Right lobe of liver (tissue), 6 donors: ENCODE measurements around the gene TSPAN4. TPM values are rescaled to one million over a fixed set of nuclear protein-coding genes. Genes with fewer than 3 reads are reported as not detected.

Source experiments
- ATAC-seq, 4 donors: fragments of 200-7000 bp; cut with Tn5 transposase; one replicate each; pipeline ENCODE4 v1.9.1; 2020; ENCODE audit warnings: mild to moderate bottlenecking in 4 of 4, moderate library complexity in 4 of 4
- DNase-seq, 3 donors: peaks; one replicate each; pipeline ENCODE4 v3.0.0-alpha.2; 2020
- H3K27ac ChIP-seq, 3 donors: fragments of 200-600 bp; one replicate each; pipeline ENCODE4 v1.8.0; 2022
- H3K27me3 ChIP-seq, 2 donors: fragments of 200-600 bp; one replicate each; pipeline ENCODE4 v1.8.0; 2022
- H3K36me3 ChIP-seq, 4 donors: fragments of 200-600 bp; sonication (generic) in 1 of 4; one replicate each; pipeline versions ENCODE4 v1.5.1 to v1.8.0; 2017 to 2022; ENCODE audit warnings: control low read depth in 1 of 4
- H3K4me1 ChIP-seq, 4 donors: fragments of 200-600 bp; sonication (generic) in 1 of 4; one replicate each; pipeline versions ENCODE4 v1.5.1 to v1.8.0; 2017 to 2022; ENCODE audit warnings: control low read depth in 1 of 4
- H3K4me3 ChIP-seq, 3 donors: fragments of 200-600 bp; one replicate each; pipeline ENCODE4 v1.8.0; 2022
- H3K9me3 ChIP-seq, 4 donors: fragments of 200-600 bp; sonication (generic) in 1 of 4; one replicate each; pipeline versions ENCODE4 v1.5.1 to v1.8.0; 2017 to 2022; ENCODE audit warnings: control low read depth in 1 of 4
- POLR2A ChIP-seq: fragments of 450-650 bp; IDR thresholded peaks from one replicate; pipeline ENCODE4 v1.6.1; 2017; ENCODE audit warnings: antibody characterized with exemption, mild to moderate bottlenecking
- WGBS: methylation state at CpG from one replicate; pipeline ENCODE4 v1.1.6; 2018; ENCODE audit warnings: low coverage, low lambda C conversion rate; ENCODE audit not compliant: insufficient coverage; ENCODE audit errors: missing lambda C conversion rate; 5-methylcytosine and 5-hydroxymethylcytosine counted together
- intact Hi-C, 2 donors: fragments of 100-400 bp; cut with DNase I; formaldehyde crosslinking; loops; one replicate each; pipeline versions ENCODE4 v1.11.2 to v1.14.1; 2022
- total RNA-seq, 6 experiments: library from RNA; depleted of rRNA in 2 of 6; stranded (reverse); fragments of >200 nt in 2 of 6; fragmentation: NEBNext Ultra II Directional in 3 of 6; extraction: Animal tissue kit (Norgen Biotek cat#: 25700) in 3 of 6; gene quantifications; one replicate each; pipeline versions ENCODE4 v1.1.0 to v1.2.4, GENCODE V29; 2016 to 2023
- TF ChIP-seq, protein P1 (sequence below), 4 donors: fragments of 200-600 bp in 3 of 4; fragments of 450-650 bp in 1 of 4; IDR thresholded peaks; one replicate each; pipeline versions ENCODE4 v1.5.1 to v1.8.0; 2016 to 2022; ENCODE audit warnings: antibody characterized with exemption in 4 of 4, mild to moderate bottlenecking in 2 of 4
- donor health status: DM: no; HTN: yes; CAD: no.
- donor health status: DM: no; HTN: no; CAD: no.
- donor health status: DM: no; HTN: no; CAD: no.
- donor health status: DM: no; HTN: yes; CAD: no.
- donor health status: DM: no; HTN: yes; CAD: no.

The TSPAN4 gene
- total RNA-seq, 6 experiments from 2014 or later = 14.9 to 80.6 (median 30.5) TPM

DNA sequence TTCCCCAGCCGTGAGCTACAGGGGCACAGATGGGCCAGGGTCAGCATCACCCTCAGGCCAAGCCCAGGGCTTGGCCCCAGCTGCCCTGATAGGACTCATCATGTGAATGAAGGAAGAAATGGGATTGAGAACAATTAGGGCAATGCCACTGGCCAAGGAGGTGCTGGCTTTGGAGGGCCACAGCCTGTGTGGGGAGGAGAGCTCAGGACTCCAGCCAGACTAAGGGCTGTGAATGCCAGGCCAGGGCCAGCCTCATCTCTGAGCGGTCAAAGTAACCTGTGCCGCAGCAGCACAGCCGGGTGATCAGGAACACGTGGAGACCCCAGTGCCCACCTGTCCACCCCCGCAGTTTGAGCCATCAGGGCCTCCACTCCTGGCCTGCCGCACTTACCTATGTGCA lies 57.9 kb downstream of the TSPAN4 start:
- intact Hi-C loops = no loop called here
- WGBS = 100% methylated on average over 1 of the region's 7 CpGs
- no peaks in the 10 kb centered on the region for H3K4me1 ChIP-seq
- H3K27ac ChIP-seq = no peak overlapping the region
- peaks cover 8 to 62% (median 25%) of the 10 kb centered on the region in 4 donors for H3K36me3 ChIP-seq
- no peak for TF ChIP-seq POLR2A
- TF ChIP-seq, protein P1, sequence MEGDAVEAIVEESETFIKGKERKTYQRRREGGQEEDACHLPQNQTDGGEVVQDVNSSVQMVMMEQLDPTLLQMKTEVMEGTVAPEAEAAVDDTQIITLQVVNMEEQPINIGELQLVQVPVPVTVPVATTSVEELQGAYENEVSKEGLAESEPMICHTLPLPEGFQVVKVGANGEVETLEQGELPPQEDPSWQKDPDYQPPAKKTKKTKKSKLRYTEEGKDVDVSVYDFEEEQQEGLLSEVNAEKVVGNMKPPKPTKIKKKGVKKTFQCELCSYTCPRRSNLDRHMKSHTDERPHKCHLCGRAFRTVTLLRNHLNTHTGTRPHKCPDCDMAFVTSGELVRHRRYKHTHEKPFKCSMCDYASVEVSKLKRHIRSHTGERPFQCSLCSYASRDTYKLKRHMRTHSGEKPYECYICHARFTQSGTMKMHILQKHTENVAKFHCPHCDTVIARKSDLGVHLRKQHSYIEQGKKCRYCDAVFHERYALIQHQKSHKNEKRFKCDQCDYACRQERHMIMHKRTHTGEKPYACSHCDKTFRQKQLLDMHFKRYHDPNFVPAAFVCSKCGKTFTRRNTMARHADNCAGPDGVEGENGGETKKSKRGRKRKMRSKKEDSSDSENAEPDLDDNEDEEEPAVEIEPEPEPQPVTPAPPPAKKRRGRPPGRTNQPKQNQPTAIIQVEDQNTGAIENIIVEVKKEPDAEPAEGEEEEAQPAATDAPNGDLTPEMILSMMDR (IDR thresholded peaks at IDR 0.05) = no peak
- H3K9me3 ChIP-seq = no peaks in the 10 kb centered on the region
- H3K4me3 ChIP-seq = no peak overlapping the region
- DNase-seq (no peak), ATAC-seq (no peak)
- no peaks in the 10 kb centered on the region for H3K27me3 ChIP-seq

DNA sequence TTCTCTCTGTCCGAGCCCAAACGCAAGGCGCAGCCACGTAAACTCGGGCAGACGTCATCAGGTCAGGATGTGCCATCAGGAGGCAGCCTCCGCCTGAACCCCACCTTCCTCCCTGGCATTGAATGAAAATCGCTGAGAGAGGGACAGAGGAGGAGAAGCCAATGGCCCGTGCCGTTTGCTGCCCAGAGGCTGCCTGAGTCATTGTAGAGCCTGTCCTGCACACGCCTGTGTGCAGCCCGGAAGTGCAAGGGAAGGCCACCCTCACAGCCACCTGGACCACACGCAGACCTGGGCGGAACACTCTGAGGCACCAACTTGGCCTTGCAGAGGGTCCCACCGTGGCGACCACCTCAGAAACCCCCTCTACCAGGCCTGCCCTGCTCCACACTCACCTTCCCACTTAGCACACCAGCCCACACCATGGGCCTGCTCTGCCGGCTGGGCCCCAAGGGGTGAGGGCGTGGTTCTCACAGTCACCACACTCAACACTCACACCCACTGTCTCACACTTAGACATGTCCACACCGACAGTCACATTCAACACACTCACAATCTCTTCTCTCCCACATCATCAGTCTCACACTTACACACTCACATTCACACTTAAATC lies 58.9 kb downstream of the TSPAN4 start:
- TF ChIP-seq, protein P1 (IDR thresholded peaks at IDR 0.05) = no peak
- TF ChIP-seq POLR2A = no peak
- H3K4me1 ChIP-seq = no peaks in the 10 kb centered on the region
- DNase-seq = no peak
- H3K9me3 ChIP-seq = no peaks in the 10 kb centered on the region
- WGBS = 86% methylated on average over 1 of the region's 19 CpGs
- intact Hi-C loops = no loop called here
- no peak overlapping the region for H3K4me3 ChIP-seq
- H3K27me3 ChIP-seq = no peaks in the 10 kb centered on the region
- H3K36me3 ChIP-seq = peaks cover 8 to 62% (median 25%) of the 10 kb centered on the region in 4 donors
- no peak overlapping the region for H3K27ac ChIP-seq
- no peak for ATAC-seq

DNA sequence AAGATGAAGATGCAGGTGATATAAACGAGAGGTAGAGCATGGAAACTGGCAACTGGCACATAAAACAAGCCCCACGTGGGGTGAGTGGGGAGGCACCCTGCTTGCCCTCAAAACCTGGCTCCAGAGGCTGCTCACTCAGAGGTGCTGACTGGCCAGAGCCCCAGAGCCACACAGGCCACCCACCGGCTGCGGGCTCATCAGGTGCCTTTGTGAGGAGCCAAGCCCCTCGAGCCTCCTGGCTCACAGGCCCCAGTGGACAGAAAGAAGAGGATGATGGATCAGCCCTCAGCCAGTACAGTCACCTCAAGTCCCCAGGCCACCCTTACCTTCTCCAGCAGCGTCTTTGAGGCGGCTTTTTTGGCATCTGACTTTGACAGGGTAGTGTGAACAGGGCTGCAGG lies 61.7 kb downstream of the TSPAN4 start:
- DNase-seq (no peak), ATAC-seq (no peak)
- 96% methylated on average over 4 of the region's 7 CpGs for WGBS
- TF ChIP-seq, protein P1 (IDR thresholded peaks at IDR 0.05) = no peak
- no peak for TF ChIP-seq POLR2A
- Histone ChIP-seq H3K4me3 (no peak overlapping the region), H3K27me3 (no peaks in the 10 kb centered on the region), H3K27ac (no peak overlapping the region), H3K9me3 (no peaks in the 10 kb centered on the region), H3K4me1 (peaks cover 0 to under 1% (median 0%) of the 10 kb centered on the region in 4 donors), H3K36me3 (peaks cover 8 to 52% (median 22%) of the 10 kb centered on the region in 4 donors)
- intact Hi-C loops = no loop called here

DNA sequence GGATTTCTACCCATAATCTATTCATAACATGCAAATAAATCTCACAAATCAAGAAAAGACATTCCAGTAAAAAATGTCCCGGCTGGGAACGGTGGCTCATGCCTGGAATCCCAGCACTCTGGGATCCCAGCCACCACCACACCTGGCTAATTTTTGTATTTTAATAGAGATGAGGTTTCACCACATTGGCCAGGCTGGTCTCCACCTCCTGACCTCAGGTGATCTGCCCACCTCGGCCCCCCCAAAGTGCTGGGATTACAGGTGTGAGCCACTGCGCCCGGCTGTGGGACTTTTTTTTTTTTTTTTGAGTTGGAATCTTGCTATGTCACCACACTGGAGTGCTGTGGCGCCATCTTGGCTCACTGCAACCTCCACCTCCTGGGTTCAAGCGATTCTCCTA lies 63.3 kb downstream of the TSPAN4 start:
- H3K9me3 ChIP-seq = no peaks in the 10 kb centered on the region
- no peak for DNase-seq
- WGBS = 93% methylated on average over 3 of the region's 7 CpGs
- no peaks in the 10 kb centered on the region for H3K27me3 ChIP-seq
- intact Hi-C loops = no loop called here
- peaks cover 0 to 9% (median 4%) of the 10 kb centered on the region in 4 donors for H3K4me1 ChIP-seq
- H3K36me3 ChIP-seq = peaks cover 6 to 36% (median 16%) of the 10 kb centered on the region in 4 donors
- no peak overlapping the region for H3K27ac ChIP-seq
- no peak overlapping the region for H3K4me3 ChIP-seq
- TF ChIP-seq, protein P1 (IDR thresholded peaks at IDR 0.05) = no peak
- no peak for TF ChIP-seq POLR2A
- no peak for ATAC-seq
